ENCODE results near the gene ZNF148. TPM values are rescaled to one million over a fixed set of nuclear protein-coding genes. Genes with fewer than 3 reads are reported as not detected.

Gene ZNF148
- total RNA-seq, 2 donors from 2014 or later: 12.5 to 15.0 TPM

- H3K36me3 ChIP-seq (replicated peaks in 1 of 2; ENCODE audit: insufficient read depth in 1 of 2, low read depth in 2 of 2): no peaks in the 10 kb centered on the region
- no peak overlapping the region for H3K27ac ChIP-seq
- H3K9me3 ChIP-seq: no peaks in the 10 kb centered on the region
These were observed 115.0 kb downstream of the ZNF148 start for GRCh38 chr3:125260158-125260557.

GRCh38 chr3:125257536-125257935 is 117.6 kb downstream of the ZNF148 start:
- no peaks in the 10 kb centered on the region for H3K4me1 ChIP-seq
- no peak for ATAC-seq
- TF ChIP-seq POLR2A (IDR thresholded peaks at IDR 0.05) (no peak), CTCF (IDR thresholded peaks at IDR 0.05) (no peak)
- H3K27ac ChIP-seq: no peak overlapping the region
- no peaks in the 10 kb centered on the region for H3K27me3 ChIP-seq
- no peaks in the 10 kb centered on the region for H3K36me3 ChIP-seq (replicated peaks in 1 of 2; ENCODE audit: insufficient read depth in 1 of 2, low read depth in 2 of 2)
- no peak for DNase-seq
- no peak overlapping the region for H3K4me3 ChIP-seq
- WGBS, 2 donors: 87 to 95% methylated on average over 4 of the region's 4 CpGs
- intact Hi-C loops (cut with DNase I): no loop called here
- H3K9me3 ChIP-seq: no peaks in the 10 kb centered on the region

More at GRCh38 chr3:125260158-125260557, 115.0 kb downstream of the ZNF148 start:
- 90 to 98% methylated on average over 2 of the region's 2 CpGs for WGBS, 2 donors
- no peaks in the 10 kb centered on the region for H3K27me3 ChIP-seq
- no peak for DNase-seq
- ATAC-seq: no peak
- intact Hi-C loops (cut with DNase I): no loop called here
- TF ChIP-seq POLR2A (IDR thresholded peaks at IDR 0.05): no peak
- TF ChIP-seq CTCF (IDR thresholded peaks at IDR 0.05): no peak
- H3K4me1 ChIP-seq: no peaks in the 10 kb centered on the region
- no peak overlapping the region for H3K4me3 ChIP-seq

- Histone ChIP-seq H3K27me3 (no peaks in the 10 kb centered on the region), H3K4me1 (no peaks in the 10 kb centered on the region), H3K27ac (no peak overlapping the region), H3K36me3 (replicated peaks in 1 of 2; ENCODE audit: insufficient read depth in 1 of 2, low read depth in 2 of 2) (no peaks in the 10 kb centered on the region), H3K4me3 (no peak overlapping the region), H3K9me3 (no peaks in the 10 kb centered on the region)
- TF ChIP-seq CTCF (IDR thresholded peaks at IDR 0.05) (no peak), POLR2A (IDR thresholded peaks at IDR 0.05) (no peak)
- intact Hi-C loops (cut with DNase I): no loop called here
- DNase-seq: no peak
- no peak for ATAC-seq
These were observed 118.5 kb downstream of the ZNF148 start for GRCh38 chr3:125256675-125257074.

- 91 to 95% methylated on average over 2 of the region's 2 CpGs for WGBS, 2 donors
- intact Hi-C loops (cut with DNase I): no loop called here
These were observed 124.2 kb downstream of the ZNF148 start for GRCh38 chr3:125250973-125251372.

More at GRCh38 chr3:125250973-125251372, 124.2 kb downstream of the ZNF148 start:
- Histone ChIP-seq H3K4me1 (no peaks in the 10 kb centered on the region), H3K27me3 (no peaks in the 10 kb centered on the region), H3K36me3 (replicated peaks in 1 of 2; ENCODE audit: insufficient read depth in 1 of 2, low read depth in 2 of 2) (no peaks in the 10 kb centered on the region), H3K27ac (no peak overlapping the region), H3K4me3 (no peak overlapping the region), H3K9me3 (no peaks in the 10 kb centered on the region)
- no peak for ATAC-seq
- no peak for TF ChIP-seq CTCF (IDR thresholded peaks at IDR 0.05)
- no peak for TF ChIP-seq POLR2A (IDR thresholded peaks at IDR 0.05)
- DNase-seq: no peak
